IMR-90 (cell line): ENCODE data around the gene RHBDF2.

ENCODE experiments used
- BHLHE40 ChIP-seq: fragments of 150-350 bp; IDR thresholded peaks from 2 replicates; pipeline ENCODE4 v1.6.1; 2016; ENCODE audit warnings: mild to moderate bottlenecking, low read depth, low read length
- CEBPB ChIP-seq: IDR thresholded peaks from 2 replicates; pipeline ENCODE4 v1.6.1; 2012; ENCODE audit warnings: low read depth, low read length, improper control_type of control experiment
- CHD1 ChIP-seq: IDR thresholded peaks from 2 replicates; pipeline ENCODE4 v1.6.1; 2012; ENCODE audit warnings: low read depth, low read length, improper control_type of control experiment
- CTCF ChIP-seq: conservative IDR thresholded peaks from 2 replicates; pipeline ENCODE4 v1.5.1; 2012; ENCODE audit warnings: mild to moderate bottlenecking, low read depth, low read length, improper control_type of control experiment
- FOS ChIP-seq: fragments of 150-350 bp; IDR thresholded peaks from 2 replicates; pipeline ENCODE4 v1.6.1; 2016; ENCODE audit warnings: low read depth, low read length
- MAFK ChIP-seq: IDR thresholded peaks from 2 replicates; pipeline ENCODE4 v1.6.1; 2012; ENCODE audit warnings: low read depth, low read length, improper control_type of control experiment
- MAZ ChIP-seq: IDR thresholded peaks from 2 replicates; pipeline ENCODE4 v1.6.1; 2012; ENCODE audit warnings: low read depth, mild to moderate bottlenecking, low read length, improper control_type of control experiment, moderate library complexity, borderline replicate concordance
- MXI1 ChIP-seq: IDR thresholded peaks from 2 replicates; pipeline ENCODE4 v1.6.1; 2012; ENCODE audit warnings: low read depth, mild to moderate bottlenecking, low read length, moderate library complexity, borderline replicate concordance
- POLR2A ChIP-seq: IDR thresholded peaks from 2 replicates; pipeline ENCODE4 v1.6.1; 2012; ENCODE audit warnings: mild to moderate bottlenecking, low read depth, low read length
- RAD21 ChIP-seq: IDR thresholded peaks from 2 replicates; pipeline ENCODE4 v1.6.1; 2012; ENCODE audit warnings: low read length, improper control_type of control experiment
- RCOR1 ChIP-seq: IDR thresholded peaks from 2 replicates; pipeline ENCODE4 v1.6.1; 2012; ENCODE audit warnings: mild to moderate bottlenecking, low read length, improper control_type of control experiment; ENCODE audit not compliant: insufficient replicate concordance
- RFX5 ChIP-seq: IDR thresholded peaks from 2 replicates; pipeline ENCODE4 v1.8.0; 2012; ENCODE audit warnings: low read depth, mild to moderate bottlenecking, low read length, moderate library complexity
- SMC3 ChIP-seq: fragments of 150-350 bp; IDR thresholded peaks from 2 replicates; pipeline ENCODE4 v1.6.1; 2016; ENCODE audit warnings: low read depth, mild to moderate bottlenecking, antibody characterized with exemption, low read length, moderate library complexity
- USF2 ChIP-seq: fragments of 150-350 bp; IDR thresholded peaks from 2 replicates; pipeline ENCODE4 v1.6.1; 2017; ENCODE audit warnings: mild to moderate bottlenecking, antibody characterized with exemption, low read length, low read depth

GRCh38 chr17:76476736-76477135 lies 24.5 kb downstream of the RHBDF2 start:
- TF ChIP-seq CTCF = no peak
- TF ChIP-seq MXI1 = no peak
- no peak for TF ChIP-seq POLR2A
- no peak for TF ChIP-seq RAD21
- TF ChIP-seq MAFK = no peak
- no peak for TF ChIP-seq SMC3
- no peak for TF ChIP-seq RFX5
- TF ChIP-seq CHD1 = no peak
- no peak for TF ChIP-seq RCOR1
- TF ChIP-seq MAZ = no peak
- no peak for TF ChIP-seq USF2
- TF ChIP-seq CEBPB = no peak
- no peak for TF ChIP-seq FOS
- no peak for TF ChIP-seq BHLHE40
